Trophoblast cell (in vitro differentiated cells and primary cell): ENCODE measurements around the gene HS6ST3.

ENCODE experiments used
- DNase-seq, 2 donors: peaks; one replicate each; pipeline ENCODE4 v3.0.0-alpha.2; 2016
- H2AFZ ChIP-seq: 2 replicates; pipeline ENCODE4 v1.6.1; 2013; ENCODE audit warnings: low read length, moderate library complexity, mild to moderate bottlenecking; ENCODE audit not compliant: insufficient read depth, poor library complexity
- H2AK5ac ChIP-seq: 2 replicates; pipeline ENCODE4 v1.6.1; 2013; ENCODE audit warnings: mild to moderate bottlenecking, low read length
- H2BK120ac ChIP-seq: 2 replicates; pipeline ENCODE4 v1.6.1; 2013; ENCODE audit warnings: low read length, mild to moderate bottlenecking, moderate library complexity; ENCODE audit not compliant: insufficient read depth, poor library complexity
- H2BK12ac ChIP-seq: 2 replicates; pipeline ENCODE4 v1.6.1; 2013; ENCODE audit warnings: mild to moderate bottlenecking, low read length, moderate library complexity
- H2BK5ac ChIP-seq: 2 replicates; pipeline ENCODE4 v1.6.1; 2013; ENCODE audit warnings: low read length, low read depth, moderate library complexity, mild to moderate bottlenecking; ENCODE audit not compliant: poor library complexity
- H3K14ac ChIP-seq: 2 replicates; pipeline ENCODE4 v1.6.1; 2013; ENCODE audit warnings: mild to moderate bottlenecking, low read length
- H3K18ac ChIP-seq: 2 replicates; pipeline ENCODE4 v1.6.1; 2013; ENCODE audit warnings: mild to moderate bottlenecking, low read length
- H3K23ac ChIP-seq: 2 replicates; pipeline ENCODE4 v1.6.1; 2013; ENCODE audit warnings: low read length
- H3K27ac ChIP-seq: 2 replicates; pipeline ENCODE4 v1.5.1; 2013; ENCODE audit warnings: low read depth, mild to moderate bottlenecking, inconsistent platforms, low read length, moderate library complexity
- H3K27me3 ChIP-seq: 2 replicates; pipeline ENCODE4 v1.6.1; 2013; ENCODE audit warnings: inconsistent platforms, mild to moderate bottlenecking, low read length, moderate library complexity; ENCODE audit not compliant: insufficient read depth
- H3K36me3 ChIP-seq, 2 experiments: 1 replicate in 1 of 2; 2 replicates in 1 of 2; pipeline ENCODE4 v1.6.1; 2013; ENCODE audit warnings: low read length in 2 of 2, mild to moderate bottlenecking in 2 of 2, moderate library complexity in 1 of 2; ENCODE audit not compliant: insufficient read depth in 2 of 2, control insufficient read depth in 1 of 2
- H3K4ac ChIP-seq: 2 replicates; pipeline ENCODE4 v1.6.1; 2013; ENCODE audit warnings: low read depth, mild to moderate bottlenecking, low read length, moderate library complexity
- H3K4me1 ChIP-seq, 2 experiments: 1 replicate in 1 of 2; 2 replicates in 1 of 2; pipeline ENCODE4 v1.6.1; 2013; ENCODE audit warnings: low read length in 2 of 2, mild to moderate bottlenecking in 2 of 2, moderate library complexity in 1 of 2; ENCODE audit not compliant: insufficient read depth in 2 of 2, control insufficient read depth in 1 of 2
- H3K4me2 ChIP-seq: 2 replicates; pipeline ENCODE4 v1.6.1; 2013; ENCODE audit warnings: inconsistent platforms, mild to moderate bottlenecking, low read length, moderate library complexity
- H3K4me3 ChIP-seq: 2 replicates; pipeline ENCODE4 v1.5.1; 2013; ENCODE audit warnings: mild to moderate bottlenecking, low read depth, low read length, inconsistent platforms
- H3K79me1 ChIP-seq: one replicate; pipeline ENCODE4 v1.6.1; 2013; ENCODE audit warnings: low read length
- H3K79me2 ChIP-seq: 2 replicates; pipeline ENCODE4 v1.6.1; 2013; ENCODE audit warnings: low read length, mild to moderate bottlenecking; ENCODE audit not compliant: control insufficient read depth, insufficient read depth, poor library complexity
- H3K9ac ChIP-seq: 2 replicates; pipeline ENCODE4 v1.6.1; 2013; ENCODE audit warnings: mild to moderate bottlenecking, low read length
- H3K9me3 ChIP-seq: 2 replicates; pipeline ENCODE4 v1.6.1; 2013; ENCODE audit warnings: low read depth, mild to moderate bottlenecking, control low read depth, inconsistent platforms, low read length; ENCODE audit not compliant: insufficient read depth
- H4K12ac ChIP-seq: 2 replicates; pipeline ENCODE4 v1.6.1; 2013; ENCODE audit warnings: low read depth, mild to moderate bottlenecking, low read length, moderate library complexity
- H4K8ac ChIP-seq: 2 replicates; pipeline ENCODE4 v1.6.1; 2013; ENCODE audit warnings: low read depth, mild to moderate bottlenecking, low read length, moderate library complexity
- H4K91ac ChIP-seq: one replicate; pipeline ENCODE4 v1.6.1; 2013; ENCODE audit warnings: low read depth, mild to moderate bottlenecking, low read length, moderate library complexity
- WGBS: extraction: QIAGEN DNeasy Blood & Tissue Kit; methylation state at CpG from one replicate; pipeline ENCODE4 v1.1.7; 2013; ENCODE audit warnings: missing lambda C conversion rate; ENCODE audit not compliant: insufficient read length, insufficient coverage; ENCODE audit errors: extremely low coverage; 5-methylcytosine and 5-hydroxymethylcytosine counted together

The HS6ST3 gene

DNA sequence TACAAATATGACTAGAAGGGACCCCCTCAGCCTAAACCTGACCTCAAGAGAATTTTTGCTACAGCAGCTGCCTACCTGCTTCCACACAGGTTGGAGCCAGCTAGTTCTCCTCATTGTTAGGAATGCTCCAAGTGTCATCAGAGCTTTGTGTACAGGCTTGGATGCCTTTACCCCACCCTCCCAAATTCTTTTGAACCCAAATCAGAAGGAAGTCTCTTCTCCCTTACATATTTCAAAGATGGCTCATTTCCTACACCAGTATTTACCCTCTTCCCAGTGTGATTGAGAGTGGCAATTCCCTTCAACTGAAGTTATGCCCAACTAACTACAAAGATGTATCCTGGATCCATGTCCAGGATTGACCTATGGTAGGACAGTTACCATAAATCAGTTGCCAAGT lies 581.2 kb downstream of the HS6ST3 start:
- Histone ChIP-seq H3K36me3 (no peaks in the 10 kb centered on the region), H4K91ac (no peak overlapping the region), H4K12ac (no peak overlapping the region), H3K79me1 (no peaks in the 10 kb centered on the region), H3K79me2 (no peaks in the 10 kb centered on the region), H3K23ac (no peak overlapping the region), H2AK5ac (no peak overlapping the region), H3K14ac (no peak overlapping the region), H3K9me3 (no peaks in the 10 kb centered on the region), H4K8ac (no peak overlapping the region), H2BK5ac (no peak overlapping the region), H3K27ac (no peak overlapping the region), H3K18ac (no peak overlapping the region), H3K4me1 (no peaks in the 10 kb centered on the region), H2BK120ac (no peak overlapping the region), H3K9ac (no peak overlapping the region), H2BK12ac (no peak overlapping the region), H3K4me3 (no peak overlapping the region), H2AFZ (no peak overlapping the region), H3K4ac (no peak overlapping the region), H3K27me3 (no peaks in the 10 kb centered on the region), H3K4me2 (no peak overlapping the region)
- no peak for DNase-seq

DNA sequence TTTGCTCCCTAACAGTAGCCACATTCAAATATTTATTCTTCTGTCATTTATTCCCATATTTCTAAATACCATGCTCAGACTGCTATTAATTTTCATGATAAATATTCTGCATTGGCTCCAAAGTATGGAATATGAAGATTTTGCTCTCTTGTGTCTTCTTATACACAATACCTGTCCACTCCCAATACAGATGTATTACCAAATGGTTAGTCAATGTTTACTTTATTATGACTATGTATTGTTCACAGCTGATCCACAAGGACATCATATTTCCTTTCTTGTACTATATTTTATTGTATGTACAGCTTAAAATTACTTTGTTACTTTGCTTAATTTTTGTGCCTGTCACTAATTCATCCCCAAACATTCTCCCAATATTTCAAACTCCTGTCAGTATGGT lies 582.1 kb downstream of the HS6ST3 start:
- Histone ChIP-seq H3K4me1 (no peaks in the 10 kb centered on the region), H2AFZ (no peak overlapping the region), H3K27me3 (no peaks in the 10 kb centered on the region), H2BK120ac (no peak overlapping the region), H3K18ac (no peak overlapping the region), H4K8ac (no peak overlapping the region), H4K12ac (no peak overlapping the region), H3K27ac (no peak overlapping the region), H4K91ac (no peak overlapping the region), H2AK5ac (no peak overlapping the region), H3K4me2 (no peak overlapping the region), H3K14ac (no peak overlapping the region), H3K23ac (no peak overlapping the region), H3K79me2 (no peaks in the 10 kb centered on the region), H2BK12ac (no peak overlapping the region), H3K4ac (no peak overlapping the region), H3K4me3 (no peak overlapping the region), H2BK5ac (no peak overlapping the region), H3K79me1 (no peaks in the 10 kb centered on the region), H3K9ac (no peak overlapping the region), H3K9me3 (no peaks in the 10 kb centered on the region), H3K36me3 (no peaks in the 10 kb centered on the region)
- no peak for DNase-seq

DNA sequence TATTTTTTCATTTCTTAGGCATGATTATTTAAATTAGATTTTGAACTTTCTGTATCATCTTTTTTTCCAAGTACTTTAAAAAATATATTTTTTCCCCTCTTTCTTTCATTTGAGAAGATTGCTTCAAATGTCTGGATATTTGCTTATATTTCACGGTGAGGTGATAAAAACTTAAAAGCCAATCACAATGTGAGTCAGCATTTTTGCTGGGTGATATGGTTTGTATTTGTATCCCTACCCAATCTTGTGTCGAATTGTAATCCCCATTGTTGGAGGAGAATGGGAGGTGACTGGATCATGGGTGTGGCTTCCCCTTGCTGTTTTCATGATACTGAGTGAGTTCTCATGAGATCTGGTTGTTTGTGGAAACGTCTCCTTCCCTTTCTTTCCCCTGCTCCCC lies 583.9 kb downstream of the HS6ST3 start:
- no peaks in the 10 kb centered on the region for H3K4me1 ChIP-seq
- no peak overlapping the region for H2BK5ac ChIP-seq
- WGBS: no CpG with 5 or more reads among the region's 3 CpGs
- H3K36me3 ChIP-seq: no peaks in the 10 kb centered on the region
- no peaks in the 10 kb centered on the region for H3K9me3 ChIP-seq
- H3K79me2 ChIP-seq: no peaks in the 10 kb centered on the region
- no peak overlapping the region for H4K8ac ChIP-seq
- no peak overlapping the region for H4K91ac ChIP-seq
- H2BK12ac ChIP-seq: no peak overlapping the region
- H2AK5ac ChIP-seq: no peak overlapping the region
- no peak overlapping the region for H3K4me3 ChIP-seq
- H3K18ac ChIP-seq: no peak overlapping the region
- no peak overlapping the region for H2BK120ac ChIP-seq
- H3K27me3 ChIP-seq: no peaks in the 10 kb centered on the region
- no peak overlapping the region for H3K4me2 ChIP-seq
- H3K9ac ChIP-seq: no peak overlapping the region
- no peak overlapping the region for H3K27ac ChIP-seq
- H2AFZ ChIP-seq: no peak overlapping the region
- H3K79me1 ChIP-seq: no peaks in the 10 kb centered on the region
- no peak overlapping the region for H3K14ac ChIP-seq
- H3K4ac ChIP-seq: no peak overlapping the region
- no peak for DNase-seq
- no peak overlapping the region for H3K23ac ChIP-seq
- H4K12ac ChIP-seq: no peak overlapping the region

DNA sequence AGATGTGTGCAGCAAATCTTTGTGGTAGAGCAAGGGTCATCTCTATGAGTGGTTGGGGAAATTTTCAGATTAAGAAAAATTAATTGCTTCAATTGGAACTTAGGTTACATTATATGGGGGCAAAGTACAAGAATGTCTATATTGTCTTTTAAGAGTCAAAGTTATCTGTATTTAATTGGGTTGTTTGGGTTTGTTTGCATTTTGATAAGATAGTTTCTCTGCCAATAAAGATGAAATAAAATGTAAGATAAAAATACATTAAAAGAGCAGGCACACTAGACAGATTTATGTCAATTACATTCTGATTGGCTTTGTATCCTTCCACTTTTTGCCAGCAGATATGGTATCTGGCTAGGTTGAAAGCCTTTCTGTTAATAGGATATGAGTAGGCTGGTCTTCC lies 587.1 kb downstream of the HS6ST3 start:
- no peak overlapping the region for H3K14ac ChIP-seq
- no peak overlapping the region for H3K27ac ChIP-seq
- no peak for DNase-seq
- no peaks in the 10 kb centered on the region for H3K79me2 ChIP-seq
- H2BK5ac ChIP-seq: no peak overlapping the region
- no peaks in the 10 kb centered on the region for H3K27me3 ChIP-seq
- no peaks in the 10 kb centered on the region for H3K4me1 ChIP-seq
- H2AK5ac ChIP-seq: no peak overlapping the region
- no peak overlapping the region for H3K23ac ChIP-seq
- no peaks in the 10 kb centered on the region for H3K36me3 ChIP-seq
- H2BK12ac ChIP-seq: no peak overlapping the region
- H3K79me1 ChIP-seq: no peaks in the 10 kb centered on the region
- H3K9me3 ChIP-seq: no peaks in the 10 kb centered on the region
- H2BK120ac ChIP-seq: no peak overlapping the region
- no peak overlapping the region for H3K4me3 ChIP-seq
- no peak overlapping the region for H2AFZ ChIP-seq
- no peak overlapping the region for H3K9ac ChIP-seq
- no peak overlapping the region for H4K91ac ChIP-seq
- H3K4me2 ChIP-seq: no peak overlapping the region
- H4K12ac ChIP-seq: no peak overlapping the region
- no peak overlapping the region for H3K4ac ChIP-seq
- H4K8ac ChIP-seq: no peak overlapping the region
- no peak overlapping the region for H3K18ac ChIP-seq

DNA sequence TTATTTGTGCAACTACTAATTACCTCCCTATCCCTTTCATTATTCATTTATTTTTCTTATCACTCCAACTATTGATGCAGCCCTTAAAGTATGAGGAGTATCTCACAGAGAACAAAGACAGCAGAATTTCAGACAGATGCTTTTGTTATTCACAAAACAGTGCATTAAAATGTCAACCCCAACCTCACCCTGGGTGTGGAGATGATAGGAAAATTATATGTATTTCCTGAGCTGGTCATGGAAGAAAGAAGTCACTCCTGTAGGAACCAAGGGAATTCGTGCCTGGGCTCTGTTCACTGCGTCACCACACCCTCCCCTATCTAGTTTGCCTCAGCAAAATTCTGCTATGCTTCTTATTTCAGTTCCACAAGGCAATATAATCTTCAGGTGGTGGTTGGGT lies 588.9 kb downstream of the HS6ST3 start:
- no CpG with 5 or more reads among the region's 2 CpGs for WGBS
- H3K36me3 ChIP-seq: no peaks in the 10 kb centered on the region

More for the DNA sequence above, 588.9 kb downstream of the HS6ST3 start:
- Histone ChIP-seq H3K14ac (no peak overlapping the region), H3K4me2 (no peak overlapping the region), H4K8ac (no peak overlapping the region), H2BK5ac (no peak overlapping the region), H2AK5ac (no peak overlapping the region), H2AFZ (no peak overlapping the region), H3K23ac (no peak overlapping the region), H3K9ac (no peak overlapping the region), H3K79me2 (no peaks in the 10 kb centered on the region), H3K79me1 (no peaks in the 10 kb centered on the region), H3K4ac (no peak overlapping the region), H3K27me3 (no peaks in the 10 kb centered on the region), H3K18ac (no peak overlapping the region), H3K4me3 (no peak overlapping the region), H3K4me1 (no peaks in the 10 kb centered on the region), H4K12ac (no peak overlapping the region), H2BK120ac (no peak overlapping the region), H4K91ac (no peak overlapping the region), H3K9me3 (no peaks in the 10 kb centered on the region), H2BK12ac (no peak overlapping the region), H3K27ac (no peak overlapping the region)
- no peak for DNase-seq
